ENCODE data around the gene NEUROD2.

NEUROD2 gene

DNA sequence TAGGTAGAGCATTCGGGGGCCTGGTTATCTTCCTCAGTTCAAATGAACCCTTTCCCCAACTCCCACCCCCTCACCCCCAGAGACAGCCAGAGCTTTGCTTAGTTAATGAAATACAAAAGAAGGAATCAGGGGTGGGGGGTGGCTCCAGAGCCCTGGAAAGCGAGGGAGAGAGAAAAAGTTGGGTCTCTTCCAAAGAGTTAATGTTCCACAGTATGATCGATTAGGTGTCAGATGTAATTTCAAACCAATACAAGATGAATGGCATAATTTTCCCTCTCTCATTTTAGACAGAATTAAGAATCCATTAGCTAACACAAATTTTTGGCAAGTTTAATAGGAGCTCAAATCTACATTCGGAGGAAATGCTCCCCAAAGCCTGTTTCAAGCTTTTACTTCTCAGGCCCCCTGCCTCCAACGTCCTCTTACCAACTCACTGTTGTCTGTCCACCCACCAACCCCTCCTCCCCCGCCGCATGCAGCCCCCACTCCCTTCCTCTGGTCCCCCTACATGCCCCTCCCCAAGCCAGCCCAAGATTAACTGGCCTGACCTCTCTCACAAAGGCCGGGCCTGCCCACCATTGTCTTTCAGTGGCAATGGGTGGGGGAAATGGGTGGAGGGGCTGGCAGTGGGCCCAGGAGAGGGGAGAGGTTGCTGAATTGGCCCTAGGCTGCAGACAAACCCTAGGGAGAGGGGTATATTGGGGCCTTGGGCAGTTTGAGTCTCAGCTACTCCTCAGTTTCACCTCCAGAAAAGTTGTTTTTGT is 28.2 kb downstream of the NEUROD2 start:
- no peak for DNase-seq (ENCODE audit: low spot score)

DNA sequence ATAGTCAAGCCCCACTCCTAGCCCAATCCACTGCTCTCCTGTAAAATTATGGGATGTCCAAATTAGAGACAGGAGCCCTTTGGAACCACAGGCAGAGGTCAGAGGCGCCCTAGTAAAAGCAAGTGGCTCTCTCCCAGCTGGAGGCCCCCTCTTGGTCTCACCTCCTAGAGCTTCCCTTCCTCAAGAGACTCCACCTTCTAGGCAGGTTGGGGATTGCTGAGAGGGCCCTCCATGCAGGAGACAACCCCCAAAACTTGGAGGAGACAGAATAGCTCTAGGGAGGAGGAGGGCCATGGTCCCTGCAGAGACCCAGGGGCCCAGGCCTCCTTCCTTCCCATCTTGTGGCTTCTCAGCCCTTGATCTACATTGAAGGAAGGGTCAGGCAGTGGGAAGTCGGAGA is 29.4 kb downstream of the NEUROD2 start:
- DNase-seq (ENCODE audit: low spot score), result no peak

DNA sequence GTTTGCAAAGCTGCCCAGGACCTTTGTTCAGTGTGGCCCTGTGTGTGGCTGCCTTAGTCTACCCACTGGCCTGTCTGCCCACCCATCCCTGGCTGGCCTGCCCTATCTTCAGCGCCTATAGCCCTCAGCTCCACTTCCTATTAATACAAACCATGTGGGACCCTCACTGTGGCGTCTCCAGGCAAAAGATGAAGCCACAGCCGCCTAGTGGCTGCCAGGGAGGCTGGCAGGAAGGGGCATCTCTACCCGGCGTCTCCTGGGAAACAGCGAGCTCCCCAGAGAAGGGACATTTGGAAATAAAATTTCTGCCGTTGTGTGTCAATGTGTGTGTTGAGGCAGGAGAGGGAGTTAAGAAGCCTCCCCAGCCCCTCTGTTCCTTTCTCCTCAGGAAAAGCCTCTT is 31.5 kb downstream of the NEUROD2 start:
- DNase-seq (ENCODE audit: low spot score), result peak; percentile 55

DNA sequence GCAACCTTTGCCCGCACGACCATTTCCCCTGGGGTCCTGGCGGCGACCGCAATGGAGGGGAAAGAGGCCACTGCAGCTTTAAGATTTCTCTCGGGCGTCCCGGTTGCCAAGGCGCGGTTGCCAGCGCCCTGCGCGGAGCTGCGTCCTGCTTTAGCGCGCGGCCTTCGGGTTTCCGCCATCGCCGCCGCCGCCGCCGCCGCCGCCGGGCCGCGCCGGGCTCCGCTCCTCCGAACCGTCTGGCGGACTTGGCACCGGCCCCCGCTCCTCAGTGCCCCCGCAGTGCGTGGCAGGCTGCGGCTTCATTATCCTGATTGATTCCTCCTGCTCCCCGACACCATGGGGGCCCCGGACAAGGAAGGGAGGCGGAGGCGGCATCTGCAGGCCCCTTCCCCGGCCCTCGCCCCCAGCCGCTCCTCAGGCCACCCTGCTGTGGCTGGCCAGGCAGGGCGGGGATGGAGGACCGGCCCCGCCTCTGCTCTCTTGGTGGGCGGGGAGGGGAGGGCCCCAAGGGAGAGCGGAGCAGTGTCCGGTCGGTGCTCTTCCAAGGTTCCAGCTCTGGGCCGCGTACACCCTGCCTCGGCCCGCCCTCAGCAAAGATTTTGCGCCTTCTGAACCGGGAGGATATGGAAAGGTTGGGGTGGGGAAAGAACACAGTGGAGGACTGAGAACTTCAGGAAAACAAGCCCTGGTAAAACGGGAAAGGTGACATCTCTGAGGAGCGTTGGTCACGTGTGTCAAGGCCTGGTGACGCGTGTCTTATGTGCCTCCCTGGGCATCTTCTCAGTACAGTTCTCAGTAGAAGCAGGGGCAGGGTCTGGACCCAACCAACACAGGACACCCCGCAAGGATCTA is 34.0 kb downstream of the NEUROD2 start:
- peak; percentile 48 for DNase-seq (ENCODE audit: low spot score)

DNA sequence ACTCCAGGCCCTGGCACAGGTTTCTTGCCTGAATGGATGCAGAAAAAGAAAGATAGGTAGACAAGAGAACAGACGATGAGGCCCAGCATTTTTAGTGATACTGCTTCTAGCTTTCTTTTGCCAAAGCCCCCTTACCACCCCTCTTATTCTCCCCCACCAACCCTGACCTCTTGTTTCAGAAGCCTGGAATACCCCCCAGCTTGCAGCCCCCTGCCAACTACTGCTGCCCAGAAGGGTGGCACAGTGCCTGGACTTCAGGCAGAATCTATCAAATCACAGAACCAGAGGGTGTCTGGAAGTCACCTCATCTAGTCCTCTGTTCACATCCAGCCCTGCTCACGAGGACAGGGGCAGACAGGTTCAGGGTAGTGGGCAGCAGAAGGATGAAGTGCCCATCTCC is 35.6 kb downstream of the NEUROD2 start:
- no peak for DNase-seq (ENCODE audit: low spot score)

DNA sequence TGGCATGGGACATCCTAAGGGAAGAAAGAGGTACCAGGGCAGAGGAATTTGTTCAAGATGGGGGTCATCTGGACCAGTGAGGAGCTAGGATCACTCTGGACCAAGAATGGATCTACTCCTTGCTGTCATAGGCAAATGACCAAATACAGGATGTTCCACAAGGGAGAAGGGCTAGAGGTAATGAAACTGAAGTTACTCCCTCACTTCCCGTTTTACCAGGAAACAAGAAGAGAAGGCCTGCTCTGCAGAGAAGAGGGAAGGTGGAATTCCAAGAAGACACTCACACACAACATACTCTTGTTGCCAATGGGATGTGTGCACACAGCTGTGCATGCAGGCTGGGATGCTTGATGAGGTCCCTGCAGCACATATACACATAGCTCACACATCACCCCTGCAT is 38.6 kb downstream of the NEUROD2 start:
- no peak for DNase-seq (ENCODE audit: low spot score)

DNA sequence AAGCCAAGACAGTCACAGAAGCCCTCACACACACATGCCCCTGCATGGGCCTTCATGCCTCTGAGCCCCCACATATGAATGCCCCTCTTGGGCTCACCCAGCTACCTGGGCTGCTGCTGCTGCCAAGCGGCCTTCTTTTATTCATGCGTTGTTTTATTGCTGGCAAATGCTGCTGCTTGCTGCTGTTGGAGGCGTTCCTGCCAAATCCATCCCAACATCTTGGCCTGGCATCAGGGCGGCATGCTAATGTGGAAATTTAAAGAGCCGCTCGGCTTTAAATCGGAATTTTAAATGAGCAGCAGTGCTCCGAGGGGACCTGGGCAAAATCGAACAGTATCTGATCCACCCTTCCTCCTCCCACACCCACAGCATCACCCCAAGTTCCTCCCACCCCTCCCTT is 39.0 kb downstream of the NEUROD2 start:
- DNase-seq (ENCODE audit: low spot score), result no peak

DNA sequence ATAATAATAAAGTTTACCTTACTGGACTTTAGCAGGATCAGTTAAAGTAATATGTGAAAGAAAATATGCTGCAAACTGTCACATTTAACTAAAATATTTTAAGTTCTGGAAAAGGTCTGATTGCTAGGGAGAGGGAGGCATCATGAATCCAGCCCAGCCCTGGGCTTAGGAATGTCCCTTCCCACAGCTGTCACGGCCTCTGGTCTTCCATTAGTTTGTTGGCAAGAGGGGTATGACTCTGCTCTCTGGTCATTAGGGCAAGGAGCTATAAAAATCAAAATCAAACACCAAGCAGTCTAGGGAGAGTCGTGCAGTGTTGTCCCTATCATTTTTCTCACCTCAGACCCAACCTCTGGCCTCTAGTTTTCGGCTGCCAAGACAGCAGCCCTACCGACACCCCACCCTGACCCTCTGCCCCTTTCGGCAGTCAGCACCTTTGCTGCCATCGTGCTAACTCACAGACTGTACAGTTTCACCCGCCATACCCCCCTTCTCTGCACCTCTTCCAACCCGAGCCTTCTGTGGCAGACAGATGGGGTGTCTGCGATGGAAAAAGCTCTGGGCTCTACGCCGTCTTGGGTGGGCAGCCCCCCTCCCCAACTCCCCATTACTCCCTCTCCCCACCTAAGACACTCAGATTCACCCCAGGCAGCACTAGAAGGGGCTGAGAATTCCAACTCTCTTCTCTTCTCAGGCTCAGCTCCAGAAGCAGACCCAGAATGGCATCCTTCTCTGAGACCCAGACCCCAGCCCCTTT is 41.4 kb downstream of the NEUROD2 start:
- DNase-seq (ENCODE audit: low spot score), result no peak

DNA sequence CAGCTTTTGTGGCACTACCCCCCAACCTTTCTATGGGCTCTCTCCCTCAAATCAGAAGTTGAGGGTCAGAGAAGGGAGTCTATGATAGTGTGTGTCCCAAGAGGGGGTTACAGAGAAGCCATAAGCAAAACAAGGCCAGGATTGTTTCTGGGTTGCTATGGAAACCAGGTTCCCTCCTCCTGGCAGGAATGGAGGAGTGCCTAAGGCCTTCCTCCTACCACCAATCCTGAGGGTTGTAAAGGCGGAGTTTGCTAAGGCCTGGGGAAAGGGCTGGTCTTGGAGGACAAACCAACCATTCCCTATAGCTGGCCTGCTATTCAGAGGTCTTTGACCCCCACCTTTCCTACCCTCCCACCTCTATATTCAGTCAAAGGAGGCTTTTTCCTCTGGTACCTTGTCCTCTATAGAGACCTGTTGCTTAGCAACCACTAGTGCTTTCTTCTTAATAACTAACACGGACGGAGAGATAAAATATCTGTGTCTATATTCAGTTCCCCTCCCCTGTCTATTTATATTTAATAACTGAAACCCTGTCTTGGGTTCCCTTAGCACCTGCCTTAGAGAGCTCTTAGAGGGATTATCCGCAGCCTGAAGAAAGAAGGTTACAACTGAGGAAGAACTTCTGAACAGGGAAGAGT is 43.4 kb downstream of the NEUROD2 start:
- DNase-seq (ENCODE audit: low spot score), result no peak

DNA sequence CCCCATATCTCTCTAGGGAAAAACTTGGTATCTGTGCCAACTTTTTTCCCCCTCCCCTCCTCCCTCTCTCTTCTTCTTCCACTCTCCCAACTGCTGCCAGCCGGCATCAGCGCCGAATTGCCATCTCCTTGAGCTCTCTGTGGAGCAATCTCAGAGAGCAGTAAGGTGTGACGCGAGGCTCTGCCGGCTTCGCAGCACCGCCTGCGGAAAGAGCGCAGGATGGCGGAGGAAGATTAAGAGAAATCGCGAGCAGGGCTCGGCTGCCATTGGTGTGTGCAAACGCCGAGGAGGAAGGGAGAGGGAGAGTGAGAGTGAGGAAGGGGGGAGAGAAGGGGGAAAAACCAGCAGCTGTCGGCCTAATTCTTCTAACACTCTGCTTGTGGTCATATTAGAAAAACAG is 44.2 kb downstream of the NEUROD2 start:
- no peak for DNase-seq (ENCODE audit: low spot score)

DNA sequence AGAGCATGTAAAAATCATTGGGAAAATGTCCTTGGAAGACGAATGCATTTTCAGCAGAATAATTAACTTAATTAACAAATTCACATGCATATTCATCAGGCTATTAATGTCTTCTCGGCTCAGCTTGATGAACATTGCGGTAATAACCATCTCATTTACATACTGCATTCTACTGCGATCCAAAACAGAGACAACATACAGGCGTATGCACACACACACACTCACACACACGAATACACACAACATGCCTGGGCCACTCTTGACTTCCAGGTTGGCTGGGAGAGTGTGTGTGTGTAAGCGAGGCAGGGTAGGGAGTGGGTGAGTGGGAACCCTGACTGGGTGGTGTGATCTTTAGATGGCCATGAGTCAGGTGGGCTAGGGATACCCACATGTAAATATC is 44.7 kb downstream of the NEUROD2 start:
- DNase-seq (ENCODE audit: low spot score), result no peak

DNA sequence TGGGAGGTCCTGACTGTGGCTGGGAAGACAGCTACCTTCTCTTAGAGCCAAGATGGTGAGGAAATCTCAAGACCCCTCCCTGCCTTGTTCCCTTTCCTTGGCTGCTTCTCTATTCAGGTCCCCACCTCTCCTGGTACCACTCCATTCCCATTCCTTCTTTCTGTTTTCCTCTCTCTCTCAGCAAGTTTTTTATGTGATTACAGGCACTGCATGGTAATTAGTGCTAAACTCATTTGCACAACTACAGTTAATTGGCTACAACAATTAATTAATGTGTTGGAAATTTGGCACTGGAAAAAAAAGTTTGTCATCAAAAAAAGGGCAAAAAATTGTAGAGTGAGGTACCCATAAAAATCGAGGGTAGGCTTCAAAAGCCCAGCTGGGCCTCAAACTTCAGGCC is 45.3 kb downstream of the NEUROD2 start:
- no peak for DNase-seq (ENCODE audit: low spot score)

DNA sequence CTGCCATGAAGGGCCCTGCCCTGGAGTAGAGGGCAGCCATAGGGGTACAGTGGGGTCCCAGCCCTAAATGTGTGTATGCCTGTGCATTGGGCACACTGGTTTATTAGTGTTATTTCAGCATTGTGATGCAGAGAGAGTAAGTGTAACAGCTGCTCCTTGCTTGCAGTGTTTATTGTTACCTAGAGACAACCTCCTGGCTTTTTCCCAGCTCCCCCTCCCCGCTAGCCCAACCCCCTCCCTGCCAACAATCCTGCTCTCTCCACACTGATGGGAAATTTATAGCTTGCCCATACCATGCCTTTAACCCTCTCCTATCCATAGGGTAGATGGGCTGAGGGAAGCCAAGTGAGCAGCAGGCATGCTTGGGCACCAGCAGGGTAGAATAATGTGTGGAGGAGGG is 51.3 kb downstream of the NEUROD2 start:
- no peak for DNase-seq (ENCODE audit: low spot score)

DNA sequence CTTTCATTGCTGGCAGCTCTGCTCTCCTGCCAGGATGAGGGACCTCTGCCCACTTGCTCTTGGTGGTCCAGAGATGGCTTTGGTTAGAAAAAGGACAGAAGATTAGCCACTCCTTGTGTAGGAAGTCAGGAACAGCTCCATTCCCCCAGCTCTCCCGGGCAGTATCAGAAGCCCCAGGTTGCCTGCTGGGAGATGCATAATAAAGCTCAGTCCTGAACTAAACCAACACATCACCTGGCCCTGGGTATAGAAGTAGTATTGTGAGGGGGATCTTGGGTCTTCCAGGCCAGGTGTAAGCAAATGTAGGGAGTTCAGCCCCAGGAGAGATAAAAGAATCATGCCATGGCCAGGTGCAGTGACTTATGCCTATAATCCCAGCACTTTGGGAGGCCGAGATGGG is 52.4 kb downstream of the NEUROD2 start:
- DNase-seq (ENCODE audit: low spot score), result no peak

Data from NAMALWA (cell line).